GM20431 (cell line): Measurements from ENCODE around the gene SRP9.

Source experiments
- in situ Hi-C: fragments of 300-500 bp; cut with MseI, MboI; formaldehyde crosslinking; loops from one replicate; pipeline ENCODE4 v1.15.0; 2020; ENCODE audit warnings: low sequenced_read_pairs; ENCODE audit not compliant: unreplicated experiment

Gene SRP9

GRCh38 chr1:225754940-225755641 is 22.5 kb upstream of the SRP9 start:
- in situ Hi-C loops = loop anchor here (25.0 kb wide), 1 partner anchor 268 kb away; no protein-coding TSS in a partner anchor

- in situ Hi-C loops = loop anchor here (25.0 kb wide), 1 partner anchor 268 kb away; no protein-coding TSS in a partner anchor
These were observed 21.8 kb upstream of the SRP9 start for GRCh38 chr1:225755671-225756319.

GRCh38 chr1:225757927-225758656 is 19.5 kb upstream of the SRP9 start:
- in situ Hi-C loops = loop anchor here (25.0 kb wide), 1 partner anchor 271 kb away; no protein-coding TSS in a partner anchor

GRCh38 chr1:225759972-225760371 is 17.7 kb upstream of the SRP9 start:
- in situ Hi-C loops = loop anchor here (25.0 kb wide), 1 partner anchor 273 kb away; no protein-coding TSS in a partner anchor

GRCh38 chr1:225760531-225760930 is 17.1 kb upstream of the SRP9 start:
- in situ Hi-C loops = loop anchor here (25.0 kb wide), 1 partner anchor 273 kb away; no protein-coding TSS in a partner anchor

GRCh38 chr1:225761395-225761794 is 16.2 kb upstream of the SRP9 start:
- in situ Hi-C loops = loop anchor here (25.0 kb wide), 1 partner anchor 274 kb away; no protein-coding TSS in a partner anchor

- in situ Hi-C loops = loop anchor here (25.0 kb wide), 1 partner anchor 275 kb away; no protein-coding TSS in a partner anchor
These were observed 15.6 kb upstream of the SRP9 start for GRCh38 chr1:225762002-225762441.

- in situ Hi-C loops = loop anchor here (25.0 kb wide), 1 partner anchor 275 kb away; no protein-coding TSS in a partner anchor
These were observed 15.2 kb upstream of the SRP9 start for GRCh38 chr1:225762444-225762843.

GRCh38 chr1:225763716-225764548 is 13.7 kb upstream of the SRP9 start:
- in situ Hi-C loops = loop anchor here (25.0 kb wide), 1 partner anchor 277 kb away; no protein-coding TSS in a partner anchor

- in situ Hi-C loops = loop anchor here (25.0 kb wide), 1 partner anchor 279 kb away; no protein-coding TSS in a partner anchor
These were observed 11.5 kb upstream of the SRP9 start for GRCh38 chr1:225765982-225766674.

- in situ Hi-C loops = loop anchor here (25.0 kb wide), 1 partner anchor 280 kb away; no protein-coding TSS in a partner anchor
These were observed 10.5 kb upstream of the SRP9 start for GRCh38 chr1:225766967-225767633.

GRCh38 chr1:225767634-225768540 is 9.7 kb upstream of the SRP9 start:
- in situ Hi-C loops = loop anchor here (25.0 kb wide), 1 partner anchor 281 kb away; no protein-coding TSS in a partner anchor

GRCh38 chr1:225768662-225769426 is 8.8 kb upstream of the SRP9 start:
- in situ Hi-C loops = loop anchor here (25.0 kb wide), 1 partner anchor 282 kb away; no protein-coding TSS in a partner anchor

- in situ Hi-C loops = loop anchor here (25.0 kb wide), 1 partner anchor 282 kb away; no protein-coding TSS in a partner anchor
These were observed 7.9 kb upstream of the SRP9 start for GRCh38 chr1:225769687-225770086.

GRCh38 chr1:225770561-225771248 is 6.9 kb upstream of the SRP9 start:
- in situ Hi-C loops = loop anchor here (25.0 kb wide), 1 partner anchor 283 kb away; no protein-coding TSS in a partner anchor
